GM18909 (cell line): Measurements from ENCODE around the gene PPP4R1.

Experiments
- ATAC-seq: cut with Tn5 transposase; IDR thresholded peaks from one replicate; pipeline ENCODE4 v1.9.1; 2021; ENCODE audit warnings: mild to moderate bottlenecking; ENCODE audit not compliant: unreplicated experiment, poor library complexity

The PPP4R1 gene

DNA sequence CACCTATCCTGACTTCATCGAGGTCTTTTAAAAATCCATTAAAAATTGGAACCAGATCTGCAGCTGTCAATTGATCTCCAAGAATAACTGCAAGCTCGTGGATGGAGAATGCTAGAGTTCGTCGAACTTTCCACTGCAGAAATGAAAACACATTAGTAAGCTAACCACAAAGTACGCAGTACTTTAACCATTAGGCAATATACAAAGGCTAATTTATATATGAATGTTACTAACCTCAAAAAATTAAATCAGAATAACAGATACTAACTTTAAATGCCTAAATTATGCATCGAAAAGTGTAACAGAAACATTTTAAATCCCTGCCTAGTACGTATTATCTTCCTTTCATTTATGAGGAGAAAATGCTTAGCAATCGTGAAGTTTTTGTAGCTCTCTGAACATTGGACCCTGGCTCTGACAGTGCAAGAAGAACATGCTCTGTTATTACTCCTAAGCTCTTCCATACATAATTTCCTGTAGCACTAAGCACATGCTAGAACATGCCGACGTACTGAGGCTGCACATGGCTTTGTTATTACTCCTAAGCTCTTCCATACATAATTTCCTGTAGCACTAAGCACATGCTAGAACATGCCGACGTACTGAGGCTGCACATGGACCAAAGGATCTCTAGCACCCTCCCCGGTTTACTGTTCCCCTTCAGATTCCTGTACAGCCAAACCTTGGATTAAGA is 57.0 kb downstream of the PPP4R1 start:
- no peak for ATAC-seq

DNA sequence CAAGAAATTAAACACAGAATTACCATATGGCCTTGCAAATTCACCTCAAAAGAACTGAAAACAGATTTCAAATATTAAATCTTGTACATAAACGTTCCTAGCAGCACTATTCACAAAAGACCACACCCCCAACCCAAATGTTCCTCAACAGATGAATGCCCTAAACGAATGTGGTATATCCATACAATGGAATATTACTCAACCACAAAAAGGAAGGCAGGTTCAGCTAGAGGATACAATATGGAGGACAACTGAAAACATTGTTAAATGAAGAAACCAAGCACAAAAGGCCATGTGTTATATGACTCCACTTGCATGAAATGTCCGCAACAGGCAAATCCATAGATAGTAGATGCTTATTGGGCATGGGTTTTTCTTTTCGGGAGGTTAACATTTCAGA is 61.7 kb downstream of the PPP4R1 start:
- ATAC-seq = no peak

DNA sequence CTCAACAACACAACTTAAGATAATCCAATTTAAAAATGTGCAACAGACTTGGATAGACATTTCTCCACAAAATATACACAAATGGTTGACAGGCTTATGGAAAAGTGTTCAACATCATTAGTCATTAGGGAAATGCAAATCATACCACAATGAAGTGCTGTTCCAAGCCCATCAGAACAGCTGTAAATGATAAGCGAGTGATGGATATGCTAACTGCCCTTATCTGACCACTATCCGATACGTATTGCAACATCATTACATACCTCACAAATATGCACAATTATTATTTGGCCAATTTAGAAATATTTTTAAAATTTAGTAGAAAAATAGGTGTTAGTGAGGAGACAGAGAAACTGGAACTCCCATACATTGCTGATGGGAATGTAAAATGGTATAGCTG is 62.2 kb downstream of the PPP4R1 start:
- ATAC-seq = no peak

DNA sequence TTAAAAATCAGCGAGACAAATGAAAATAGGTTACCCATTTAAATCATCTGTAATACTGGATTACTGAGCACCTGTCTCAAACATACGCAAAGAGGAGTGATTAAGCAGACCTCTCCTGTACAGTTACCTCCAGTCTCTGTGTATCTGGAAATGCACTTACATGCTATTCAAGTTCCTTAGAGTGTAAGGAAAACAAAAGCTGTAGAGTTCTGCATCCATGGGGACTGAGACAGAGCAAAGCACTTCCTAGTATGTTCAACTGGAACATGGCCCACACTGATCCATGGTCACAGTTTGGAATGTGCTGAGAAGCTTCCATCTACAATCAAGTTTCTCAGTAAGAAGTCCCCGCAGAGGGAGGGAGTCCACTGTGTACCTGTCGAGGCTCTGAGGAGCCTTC is 63.9 kb downstream of the PPP4R1 start:
- ATAC-seq = no peak

- no peak for ATAC-seq
Observed at GRCh38 chr18:9549405-9549804, 65.0 kb downstream of the PPP4R1 start.

- no peak for ATAC-seq
Observed at GRCh38 chr18:9547782-9548181, 66.6 kb downstream of the PPP4R1 start.

GRCh38 chr18:9546468-9546867 is 67.9 kb downstream of the PPP4R1 start:
- ATAC-seq = no peak

GRCh38 chr18:9545029-9545428 is 69.3 kb downstream of the PPP4R1 start:
- ATAC-seq = no peak

DNA sequence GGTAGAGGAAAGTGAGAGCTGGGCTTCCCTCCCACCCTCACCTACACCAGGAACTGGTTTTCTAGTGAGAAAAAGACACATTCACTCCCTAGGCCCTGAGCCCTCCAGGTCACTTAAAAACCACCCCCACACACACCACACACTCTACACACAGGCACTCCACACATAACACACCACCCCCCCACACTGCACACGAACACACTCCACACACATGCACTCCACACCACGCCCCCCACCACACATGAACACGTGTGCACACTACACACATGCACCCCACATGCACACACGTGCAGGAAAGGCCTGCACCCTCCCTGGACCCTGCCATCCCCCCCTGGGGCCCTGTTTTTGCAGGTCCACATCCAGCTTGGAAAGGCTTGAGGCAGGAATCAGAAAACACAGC is 71.4 kb downstream of the PPP4R1 start:
- ATAC-seq = no peak

GRCh38 chr18:9539938-9540337 is 74.4 kb downstream of the PPP4R1 start:
- no peak for ATAC-seq

DNA sequence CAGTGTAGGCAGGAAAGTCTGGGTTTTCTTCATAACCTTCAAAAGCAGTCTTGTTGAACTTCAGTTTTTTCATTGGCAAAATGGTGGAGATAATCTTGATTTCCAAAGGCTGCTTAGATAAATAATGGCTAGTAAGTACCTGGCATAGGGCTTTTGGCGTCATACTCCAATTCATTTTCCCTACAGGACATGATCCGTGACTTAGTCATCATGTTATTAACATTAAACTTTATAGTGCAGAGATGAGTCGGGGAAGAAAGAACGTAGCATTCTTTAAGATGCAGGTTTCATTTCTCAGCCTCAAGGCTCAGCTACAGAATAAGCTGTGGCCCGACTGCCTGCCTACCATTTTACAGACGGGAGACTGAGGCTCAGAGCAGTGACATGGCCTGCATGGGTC is 75.1 kb downstream of the PPP4R1 start:
- no peak for ATAC-seq

- no peak for ATAC-seq
Observed at GRCh38 chr18:9537677-9538076, 76.7 kb downstream of the PPP4R1 start.

GRCh38 chr18:9536354-9537152 is 77.8 kb downstream of the PPP4R1 start:
- no peak for ATAC-seq

DNA sequence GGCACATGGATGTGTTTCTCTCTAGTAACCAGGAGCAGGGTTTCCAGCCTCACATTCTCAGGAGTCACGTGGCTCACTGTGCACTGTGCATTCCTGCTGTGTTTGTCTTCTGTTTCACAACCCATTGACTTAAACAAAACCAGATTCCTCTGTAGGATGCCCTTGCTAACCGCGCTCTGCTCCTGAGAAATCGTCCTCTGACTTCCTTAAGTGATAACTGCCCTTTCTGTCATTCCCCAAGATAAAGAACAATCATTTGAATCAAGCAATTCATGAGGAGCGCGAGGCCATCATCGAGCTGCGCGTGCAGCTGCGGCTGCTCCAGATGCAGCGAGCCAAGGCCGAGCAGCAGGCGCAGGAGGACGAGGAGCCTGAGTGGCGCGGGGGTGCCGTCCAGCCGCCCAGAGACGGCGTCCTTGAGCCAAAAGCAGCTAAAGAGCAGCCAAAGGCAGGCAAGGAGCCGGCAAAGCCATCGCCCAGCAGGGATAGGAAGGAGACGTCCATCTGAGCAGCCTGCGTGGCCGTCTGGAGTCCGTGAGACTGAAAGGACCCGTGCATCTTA is 78.8 kb downstream of the PPP4R1 start:
- ATAC-seq = no peak

DNA sequence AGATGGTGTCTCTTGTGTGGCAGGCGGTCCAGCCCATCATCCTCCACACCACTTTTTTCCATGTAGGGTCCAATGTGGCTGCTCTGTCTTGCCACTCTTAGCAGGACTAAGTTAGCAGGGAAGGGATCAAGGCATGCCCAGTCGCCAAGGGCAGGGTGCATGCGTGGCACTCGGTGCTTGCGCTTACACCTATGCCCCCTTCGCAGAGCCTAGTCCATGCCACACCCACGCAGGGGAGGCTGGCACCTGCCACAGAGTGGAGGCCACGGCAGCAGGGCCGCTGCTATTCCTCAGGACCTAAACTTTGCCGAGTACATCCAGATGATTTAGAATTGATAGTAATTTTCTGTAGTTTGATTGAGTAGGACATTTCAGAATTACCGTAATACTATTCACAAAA is 79.5 kb downstream of the PPP4R1 start:
- ATAC-seq = no peak

DNA sequence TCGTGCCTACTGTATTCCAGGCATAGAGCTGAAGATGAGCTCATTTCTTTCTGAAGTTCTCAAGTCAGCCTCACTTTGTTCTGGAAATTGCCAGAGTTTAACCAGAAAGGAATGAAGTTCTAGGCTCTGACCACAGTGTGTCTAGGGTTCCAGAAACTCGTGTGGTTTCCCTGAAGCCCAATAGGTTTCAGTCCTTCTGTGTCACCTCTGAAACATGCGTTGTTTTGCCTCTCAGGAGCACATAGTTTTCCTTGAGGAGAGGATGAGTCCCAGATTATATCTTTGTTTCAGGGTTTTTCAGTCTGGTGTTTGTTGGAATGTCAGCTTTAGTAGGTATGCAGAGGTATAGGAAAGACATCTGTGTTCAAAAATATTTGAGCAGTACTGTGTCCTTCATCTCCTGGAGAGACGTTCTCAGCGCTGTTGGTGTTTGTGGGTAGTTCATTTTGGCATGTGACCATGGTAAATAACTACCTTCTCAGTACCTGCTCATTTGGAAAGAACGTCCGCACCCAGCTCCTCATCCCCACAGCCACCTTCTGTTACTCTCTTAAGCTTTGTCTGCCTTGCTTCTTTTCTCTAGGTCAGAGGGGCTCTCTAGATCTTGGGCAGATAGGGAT is 82.5 kb downstream of the PPP4R1 start:
- ATAC-seq = no peak

DNA sequence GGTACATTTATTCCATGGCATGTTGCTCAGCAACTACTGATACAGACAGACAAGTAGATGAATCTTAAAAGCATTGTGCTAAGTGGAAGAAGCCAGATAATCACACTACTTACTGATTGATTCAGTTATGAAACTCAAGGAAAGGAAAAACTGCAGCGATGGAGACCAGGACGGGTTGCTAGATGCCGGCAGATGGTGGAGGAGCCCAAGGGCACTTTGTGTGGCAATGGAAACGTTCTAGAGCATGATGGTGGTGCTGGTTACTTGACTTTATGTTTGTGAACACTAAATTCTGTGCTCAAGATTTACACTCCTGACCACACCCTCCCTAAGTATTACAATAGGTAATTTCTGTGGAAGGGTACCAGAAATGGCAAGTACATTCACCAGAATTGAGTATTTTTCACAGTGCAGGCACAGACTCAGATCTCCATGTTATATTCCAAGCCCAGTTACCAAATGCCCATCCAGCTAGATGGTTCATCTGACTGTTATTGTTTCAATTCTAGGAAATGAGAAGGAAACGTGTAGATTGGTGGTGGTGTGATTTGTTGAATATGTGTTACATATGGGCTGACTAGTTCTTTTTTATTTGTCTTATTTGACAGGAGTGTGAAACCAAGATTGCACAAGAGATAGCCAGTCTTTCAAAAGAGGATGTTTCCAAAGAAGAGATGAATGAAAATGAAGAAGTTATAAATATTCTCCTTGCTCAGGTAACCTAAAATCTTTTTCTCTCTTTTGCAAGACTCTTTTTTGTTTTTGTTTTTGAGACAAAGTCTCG is 83.9 kb downstream of the PPP4R1 start:
- ATAC-seq = no peak

- no peak for ATAC-seq
Observed at GRCh38 chr18:9526458-9526857, 87.9 kb downstream of the PPP4R1 start.

DNA sequence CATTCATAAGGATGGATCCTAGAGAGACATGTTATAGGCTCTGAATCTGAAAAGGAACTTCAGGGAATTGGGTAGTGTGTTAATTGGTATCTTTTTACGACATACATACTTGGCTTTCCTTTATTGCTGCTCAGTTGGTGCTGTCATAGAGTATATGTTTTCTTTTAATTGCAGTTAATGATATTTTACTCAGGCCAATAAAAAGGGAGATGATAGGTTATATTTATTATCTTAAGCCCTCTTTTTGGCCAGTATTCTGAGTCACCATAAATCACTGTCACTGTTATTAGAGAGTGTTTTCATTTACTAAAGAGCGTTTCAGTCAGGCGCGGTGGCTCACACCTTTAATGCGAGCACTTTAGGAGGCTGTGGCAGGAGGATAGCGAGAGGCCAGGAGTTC is 91.4 kb downstream of the PPP4R1 start:
- ATAC-seq = no peak

GRCh38 chr18:9521770-9522169 is 92.6 kb downstream of the PPP4R1 start:
- no peak for ATAC-seq
